Kidney (tissue), 14 donors: Measurements from ENCODE around the gene RAB40B. TPM values are rescaled to one million over a fixed set of nuclear protein-coding genes. Genes with fewer than 3 reads are reported as not detected.

Experiments
- DNase-seq, 5 donors: peaks; one replicate each; pipeline ENCODE4 v3.0.0-alpha.2; 2013 to 2020
- FAIRE-seq: peaks from 2 replicates; lab custom pipeline; 2012; peaks lifted over from hg19 to GRCh38; lab: Jason Lieb, UNC
- H3K27ac ChIP-seq, 2 donors: one replicate each; pipeline ENCODE4 v1.7.0; 2013; ENCODE audit warnings: low read depth in 2 of 2, low read length in 2 of 2, inconsistent platforms in 1 of 2
- H3K27me3 ChIP-seq: one replicate; pipeline ENCODE4 v1.7.1; 2013; ENCODE audit warnings: low read length, inconsistent platforms; ENCODE audit not compliant: control insufficient read depth, insufficient read depth
- H3K36me3 ChIP-seq, 3 donors: one replicate each; pipeline versions ENCODE4 v1.7.0 to v1.7.1; 2013; ENCODE audit warnings: low read length in 3 of 3, control low read depth in 1 of 3, inconsistent platforms in 1 of 3; ENCODE audit not compliant: insufficient read depth in 3 of 3, control insufficient read depth in 2 of 3
- H3K4me1 ChIP-seq, 3 donors: one replicate each; pipeline versions ENCODE4 v1.7.0 to v1.7.1; 2013; ENCODE audit warnings: low read length in 3 of 3, inconsistent platforms in 1 of 3, low read depth in 1 of 3; ENCODE audit not compliant: control insufficient read depth in 2 of 3, insufficient read depth in 2 of 3
- H3K4me3 ChIP-seq, 3 donors: one replicate each; pipeline versions ENCODE4 v1.7.0 to v1.8.1; 2013; ENCODE audit warnings: low read length in 3 of 3, control low read depth in 1 of 3, inconsistent platforms in 1 of 3
- H3K9ac ChIP-seq, 3 donors: one replicate each; pipeline versions ENCODE4 v1.7.0 to v1.7.1; 2013; ENCODE audit warnings: low read length in 3 of 3, control low read depth in 1 of 3, inconsistent platforms in 1 of 3
- H3K9me3 ChIP-seq, 3 donors: one replicate each; pipeline versions ENCODE4 v1.7.0 to v1.7.1; 2013; ENCODE audit warnings: low read length in 3 of 3, control low read depth in 1 of 3, inconsistent platforms in 1 of 3; ENCODE audit not compliant: control insufficient read depth in 2 of 3, insufficient read depth in 1 of 3
- CTCF ChIP-seq: IDR thresholded peaks from 3 replicates; pipeline ENCODE4 v1.5.1; 2012; ENCODE audit warnings: mild to moderate bottlenecking, moderate library complexity, borderline replicate concordance; ENCODE audit not compliant: insufficient read depth; ENCODE audit errors: extremely low read depth
- intact Hi-C: fragments of 100-400 bp; cut with DNase I; formaldehyde crosslinking; loops from one replicate; pipeline ENCODE4 v1.11.1; 2022
- polyA plus RNA-seq: library from polyadenylated mRNA; stranded (reverse); fragments of 350-450 nt; fragmentation: Illumina TruSeq; extraction: RNeasy Lipid Tissue Mini Kit (QIAGEN cat#74804); gene quantifications from one replicate; pipeline ENCODE4 v1.2.3, GENCODE V29; 2014; ENCODE audit warnings: low read depth, low replicate concordance; ENCODE audit not compliant: insufficient read depth
- total RNA-seq: library from RNA; stranded (reverse); fragmentation: NEBNext Ultra II Directional; extraction: Animal tissue kit (Norgen Biotek cat#: 25700); gene quantifications from one replicate; pipeline ENCODE4 v1.2.1, GENCODE V29; 2021
- donor health status: control.
- donor health status: control.
- donor health status: control.
- donor health status: control.
- donor health status: control.
- donor health status: DM: yes; HTN: yes; CAD: no.
- donor health status: Normal renal cell carcinoma (clear cell type).

Gene RAB40B
- total and polyA plus RNA-seq, 2 donors from 2014 or later, result 21.7 to 36.1 TPM

- no peak for TF ChIP-seq CTCF
- Histone ChIP-seq H3K4me1 (peaks cover 0 to 2% (median 0%) of the 10 kb centered on the region in 3 donors), H3K27me3 (no peaks in the 10 kb centered on the region), H3K27ac (no peak overlapping the region), H3K4me3 (no peak overlapping the region), H3K9me3 (no peaks in the 10 kb centered on the region), H3K9ac (no peak overlapping the region), H3K36me3 (peaks cover 2 to 23% (median 23%) of the 10 kb centered on the region in 3 donors)
- FAIRE-seq (no peak), DNase-seq (peak in 4 of 5 donors; percentile 55 to 66 (median 61))
- intact Hi-C loops, result no loop called here
Observed at GRCh38 chr17:82613283-82614094, 85.0 kb downstream of the RAB40B start.

GRCh38 chr17:82611140-82612058, 87.1 kb downstream of the RAB40B start:
- Histone ChIP-seq H3K27ac (no peak overlapping the region), H3K9me3 (no peaks in the 10 kb centered on the region), H3K36me3 (peaks cover 2 to 17% (median 14%) of the 10 kb centered on the region in 3 donors), H3K9ac (no peak overlapping the region), H3K4me3 (no peak overlapping the region), H3K4me1 (peaks cover 0 to 2% (median 0%) of the 10 kb centered on the region in 3 donors), H3K27me3 (no peaks in the 10 kb centered on the region)
- intact Hi-C loops, result no loop called here
- DNase-seq, result peak in 2 of 5 donors; percentile 53 to 73
- no peak for TF ChIP-seq CTCF
- FAIRE-seq, result no peak

- Histone ChIP-seq H3K4me1 (peaks cover 0 to 2% (median 0%) of the 10 kb centered on the region in 3 donors), H3K36me3 (peaks cover 0 to 13% (median 4%) of the 10 kb centered on the region in 3 donors), H3K9me3 (no peaks in the 10 kb centered on the region), H3K27me3 (no peaks in the 10 kb centered on the region), H3K27ac (no peak overlapping the region), H3K9ac (no peak overlapping the region), H3K4me3 (no peak overlapping the region)
- no peak for TF ChIP-seq CTCF
- no peak for FAIRE-seq
- intact Hi-C loops, result no loop called here
- DNase-seq, result no peak
Observed at GRCh38 chr17:82609655-82610054, 88.8 kb downstream of the RAB40B start.
